IPS-11a (cell line): Measurements from ENCODE around the gene CHDH.

Source experiments
- H3K4me3 ChIP-seq: one replicate; pipeline ENCODE4 v1.5.1; 2013; ENCODE audit warnings: low read depth, low read length, control low read depth

Gene CHDH

GRCh38 chr3:53792866-53793265, 53.4 kb downstream of the CHDH start:
- H3K4me3 ChIP-seq: no peak overlapping the region

DNA sequence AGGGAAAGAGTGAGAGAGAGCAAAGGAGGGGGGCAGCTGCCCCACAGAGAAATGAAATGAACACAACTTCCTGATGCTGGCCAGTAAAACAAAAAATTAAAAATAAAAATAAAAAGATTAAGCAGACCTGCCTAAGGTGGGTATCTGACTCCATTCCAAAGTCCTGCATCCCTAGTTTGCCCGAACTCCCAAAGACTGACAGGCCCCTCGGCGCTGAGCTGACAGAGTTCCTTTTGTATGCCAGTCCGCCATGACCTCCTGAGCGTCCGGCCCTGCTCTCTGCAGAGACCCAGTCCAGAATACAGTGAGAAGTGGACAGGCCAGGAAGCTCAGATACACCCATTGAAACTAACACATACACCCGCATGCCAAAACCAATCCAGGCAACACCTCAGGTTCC, 54.9 kb downstream of the CHDH start:
- no peak overlapping the region for H3K4me3 ChIP-seq

DNA sequence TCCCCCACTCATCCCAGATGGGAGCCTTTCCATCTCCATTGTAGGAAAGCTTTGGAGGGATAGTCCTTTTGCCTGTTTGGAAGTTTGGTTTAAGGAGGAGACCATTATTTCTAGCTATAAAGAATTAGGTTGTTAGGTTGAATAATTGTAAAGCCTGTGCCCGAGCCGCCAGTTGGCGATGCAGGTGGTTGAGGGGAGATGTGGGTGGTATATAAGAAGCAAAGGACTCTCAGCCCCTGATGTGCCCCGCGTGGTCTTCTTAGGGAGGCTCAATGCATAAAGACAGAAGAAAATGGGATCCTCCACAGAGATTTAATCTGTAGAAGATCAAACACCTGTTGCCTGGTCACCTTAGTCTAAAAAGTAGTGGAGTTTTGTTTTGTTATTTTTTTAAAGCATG, 55.7 kb downstream of the CHDH start:
- H3K4me3 ChIP-seq: no peak overlapping the region

- no peak overlapping the region for H3K4me3 ChIP-seq
These were observed 56.8 kb downstream of the CHDH start for GRCh38 chr3:53789459-53789858.

GRCh38 chr3:53788038-53788437, 58.2 kb downstream of the CHDH start:
- no peak overlapping the region for H3K4me3 ChIP-seq

DNA sequence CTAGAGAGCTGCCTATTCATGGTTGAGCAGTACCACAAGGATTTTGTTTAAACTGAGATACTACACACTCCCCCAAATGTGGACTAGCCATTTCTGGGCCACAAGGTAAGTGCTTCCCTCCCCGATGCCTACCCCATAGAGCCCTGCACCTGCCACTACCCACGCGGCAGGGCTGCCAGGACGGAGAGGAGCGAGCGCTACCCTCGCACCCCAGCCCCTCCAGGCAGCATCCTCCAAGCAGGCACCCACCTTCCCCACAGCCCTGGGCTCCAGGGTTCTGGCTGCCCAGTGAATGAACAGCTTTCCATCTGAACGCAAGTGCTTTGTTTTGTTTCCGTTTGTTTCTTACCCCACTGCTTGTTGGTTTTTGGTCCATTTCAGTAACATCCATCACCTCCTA, 59.2 kb downstream of the CHDH start:
- no peak overlapping the region for H3K4me3 ChIP-seq

DNA sequence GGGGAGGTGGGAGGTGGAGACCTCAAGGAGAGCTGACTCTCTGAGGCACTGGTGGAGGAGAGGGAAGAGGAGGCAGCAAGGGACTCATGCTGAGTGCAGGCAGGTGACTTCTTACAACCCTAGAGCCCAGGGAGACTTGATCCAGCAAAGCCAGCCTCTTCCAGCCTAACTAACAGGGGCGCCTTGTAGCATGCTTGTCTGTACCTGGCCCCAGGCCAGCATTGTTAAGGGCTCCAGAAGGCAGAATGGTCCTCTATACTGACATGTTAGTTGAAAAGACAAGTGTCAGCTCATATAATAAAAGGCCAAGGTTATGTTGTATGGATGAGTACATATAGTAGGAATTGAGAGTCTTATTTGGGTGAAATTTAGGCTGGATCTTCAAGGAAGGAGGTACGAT, 65.4 kb downstream of the CHDH start:
- H3K4me3 ChIP-seq: no peak overlapping the region

DNA sequence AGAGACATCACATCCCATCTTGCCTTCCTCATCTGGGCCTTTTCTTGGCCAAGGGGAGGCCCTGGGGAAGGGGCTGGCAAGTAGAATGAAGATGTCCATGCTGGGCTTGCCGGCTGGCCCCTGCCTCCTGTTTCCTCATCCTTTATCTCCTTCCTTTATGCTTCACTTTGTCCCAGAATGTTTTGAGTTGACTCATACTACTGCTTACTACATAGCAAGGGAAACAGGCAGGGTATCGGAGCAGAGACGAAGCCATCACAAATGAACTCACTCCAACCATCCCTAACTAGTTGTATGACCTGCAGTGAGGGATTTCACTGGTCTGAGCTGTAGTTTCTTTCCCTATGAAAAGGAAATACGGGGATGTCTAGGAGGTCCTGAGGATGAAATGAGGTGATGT, 66.0 kb downstream of the CHDH start:
- no peak overlapping the region for H3K4me3 ChIP-seq

GRCh38 chr3:53778153-53778552, 68.1 kb downstream of the CHDH start:
- H3K4me3 ChIP-seq: no peak overlapping the region

- H3K4me3 ChIP-seq: no peak overlapping the region
These were observed 68.8 kb downstream of the CHDH start for GRCh38 chr3:53777468-53777867.

GRCh38 chr3:53776494-53777101, 69.6 kb downstream of the CHDH start:
- H3K4me3 ChIP-seq: no peak overlapping the region

- no peak overlapping the region for H3K4me3 ChIP-seq
These were observed 70.4 kb downstream of the CHDH start for GRCh38 chr3:53775834-53776251.

GRCh38 chr3:53775018-53775417, 71.2 kb downstream of the CHDH start:
- H3K4me3 ChIP-seq: no peak overlapping the region

GRCh38 chr3:53774414-53774813, 71.8 kb downstream of the CHDH start:
- H3K4me3 ChIP-seq: no peak overlapping the region

GRCh38 chr3:53773611-53774368, 72.4 kb downstream of the CHDH start:
- H3K4me3 ChIP-seq: no peak overlapping the region

DNA sequence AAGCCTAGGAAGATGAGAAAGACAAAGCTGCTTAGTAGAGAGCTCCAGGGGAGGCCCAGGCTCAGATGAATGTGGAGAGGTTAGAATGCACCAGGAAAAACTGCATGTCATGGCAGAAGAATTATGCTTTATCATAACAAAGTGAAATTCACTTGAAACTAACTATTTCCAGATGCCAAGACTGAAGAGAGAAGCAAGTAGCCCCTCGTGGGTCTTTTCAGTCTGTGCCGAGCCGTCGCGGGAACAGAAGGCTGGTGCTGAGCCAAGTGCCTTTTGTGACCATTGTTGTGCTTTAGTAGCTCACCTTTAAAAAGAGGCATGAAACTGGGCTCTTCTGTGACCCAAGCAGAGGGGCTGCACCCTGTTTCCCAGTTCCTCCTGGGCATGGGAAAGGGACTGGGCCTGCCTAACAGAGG, 73.2 kb downstream of the CHDH start:
- H3K4me3 ChIP-seq: no peak overlapping the region

- no peak overlapping the region for H3K4me3 ChIP-seq
These were observed 73.7 kb downstream of the CHDH start for GRCh38 chr3:53772562-53772961.

- no peak overlapping the region for H3K4me3 ChIP-seq
These were observed 77.5 kb downstream of the CHDH start for GRCh38 chr3:53768478-53769459.

- no peak overlapping the region for H3K4me3 ChIP-seq
These were observed 79.5 kb downstream of the CHDH start for GRCh38 chr3:53766706-53767105.

GRCh38 chr3:53765753-53766152, 80.5 kb downstream of the CHDH start:
- H3K4me3 ChIP-seq: no peak overlapping the region

DNA sequence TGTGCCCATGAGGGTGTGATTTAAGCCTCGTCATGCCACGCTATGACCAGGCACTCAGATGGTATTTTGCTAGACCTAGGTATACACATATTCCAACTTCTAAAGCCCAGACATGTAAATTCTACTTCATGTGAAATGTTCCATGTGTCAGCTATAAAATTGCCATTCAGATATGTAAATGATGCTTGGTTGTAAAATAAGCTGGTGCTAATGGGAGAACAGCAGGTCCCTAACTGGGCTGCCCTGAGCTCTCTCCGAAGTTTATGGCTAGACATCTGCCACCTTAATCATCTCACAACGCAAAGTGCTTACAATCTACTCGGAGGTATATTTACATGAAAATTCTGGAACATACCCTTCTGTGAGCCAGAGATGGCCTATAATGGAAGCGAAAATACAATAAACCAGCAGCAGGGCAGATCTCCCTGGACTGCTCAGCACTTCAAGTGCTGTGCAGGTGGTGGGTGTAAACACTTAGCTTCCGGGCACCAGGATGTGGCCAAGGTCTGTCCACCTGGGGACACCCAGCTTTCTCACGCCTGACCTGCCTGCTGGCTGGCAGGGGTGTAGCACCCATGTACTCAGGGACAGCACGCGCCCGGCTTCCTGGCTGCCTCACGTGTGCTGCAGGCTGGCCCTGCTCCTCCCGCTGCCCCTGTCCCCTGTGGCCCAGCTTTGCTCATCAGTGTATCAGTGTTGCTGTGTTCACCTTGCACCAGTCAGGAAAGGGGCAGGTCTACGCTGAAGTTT, 82.0 kb downstream of the CHDH start:
- no peak overlapping the region for H3K4me3 ChIP-seq
